Anterior cingulate cortex (tissue), 58 donors: ENCODE results near the gene DHRS2.

Experiments used
- DNase-seq, 58 donors: peaks; one replicate each; lab custom pipeline; 2025; lab: John Stamatoyannopoulos, UW

DHRS2 gene

DNA sequence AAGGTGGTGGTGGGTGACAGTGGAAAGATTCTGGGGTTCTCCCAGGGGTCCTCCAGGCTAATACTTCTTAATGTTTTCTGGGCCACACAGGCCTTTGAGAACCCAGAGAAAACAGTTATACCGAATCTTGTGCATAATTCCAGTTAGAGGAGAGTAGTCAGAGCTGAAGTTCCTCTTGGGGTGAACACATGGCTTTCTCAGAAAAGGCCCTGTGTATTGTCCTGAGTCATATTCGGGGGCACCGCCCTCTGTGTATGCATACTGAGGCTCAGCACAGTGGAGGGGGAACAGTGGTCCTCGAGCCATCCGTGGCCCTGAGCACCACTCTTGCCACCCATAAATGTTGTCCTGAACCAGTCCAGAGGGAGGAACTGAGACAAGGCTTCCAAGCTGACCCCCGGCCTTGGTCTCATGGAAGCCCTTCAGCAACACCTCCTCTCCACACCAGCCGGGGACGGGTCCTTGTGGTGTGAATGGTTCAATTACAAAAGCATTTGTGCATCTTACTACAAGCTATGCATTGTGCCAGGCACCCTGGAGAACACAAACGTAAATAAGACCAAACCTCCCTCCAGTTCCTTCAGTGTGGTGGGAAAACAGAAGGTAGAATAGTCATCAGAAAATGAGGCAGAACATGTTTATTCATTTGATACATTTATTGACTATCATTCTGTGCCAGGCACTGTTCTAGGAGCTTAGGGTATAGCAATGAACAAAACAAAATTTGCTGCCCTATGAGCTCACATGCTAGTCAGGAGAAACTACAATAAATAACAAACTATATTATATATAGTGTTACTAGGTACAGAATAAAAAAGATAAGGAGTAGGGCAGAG is 9.9 kb downstream of the DHRS2 start:
- DNase-seq, result no peak

DNA sequence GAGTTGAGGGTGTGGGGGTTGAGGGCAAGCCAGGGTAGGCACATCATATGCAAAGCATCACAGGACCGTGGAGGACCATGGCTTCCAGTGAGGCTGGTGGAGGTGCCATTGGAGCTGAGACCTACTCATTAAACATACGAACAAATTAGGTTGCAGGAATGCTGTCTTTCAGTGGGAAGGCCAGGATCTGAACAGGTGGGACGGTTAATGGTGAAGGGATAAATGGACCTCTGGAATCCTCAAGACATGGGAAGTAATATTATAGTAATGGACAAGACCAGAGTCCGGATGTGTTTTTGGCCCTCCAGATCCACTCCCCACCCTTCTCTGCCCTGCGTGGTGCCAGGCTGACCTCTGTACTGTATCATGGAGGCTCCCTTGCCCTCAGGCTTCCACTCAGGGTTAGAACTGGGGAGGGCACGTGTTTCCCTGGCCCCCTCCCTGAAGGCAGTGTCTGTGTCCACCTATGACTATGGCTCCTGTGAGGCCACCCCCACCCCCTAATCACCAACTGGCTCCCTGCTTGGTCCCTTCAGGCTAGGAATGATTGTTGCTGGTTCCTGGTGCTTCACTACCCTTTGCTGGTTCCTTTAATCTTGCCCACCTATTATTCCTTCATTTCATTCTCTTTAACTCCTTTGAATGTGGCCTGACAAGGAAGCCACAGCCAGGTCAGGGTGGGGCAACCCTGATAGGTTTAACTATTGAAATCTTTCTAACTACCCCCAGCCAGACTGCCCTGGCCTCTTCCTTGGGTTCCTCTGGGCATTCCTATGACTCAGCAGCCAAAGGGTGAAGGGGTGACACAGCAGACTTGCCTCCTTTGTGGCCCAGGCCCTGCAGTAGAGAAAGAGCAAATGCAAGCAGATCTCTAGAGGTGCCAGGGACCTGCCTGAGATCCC is 10.7 kb downstream of the DHRS2 start:
- DNase-seq, result no peak

DNA sequence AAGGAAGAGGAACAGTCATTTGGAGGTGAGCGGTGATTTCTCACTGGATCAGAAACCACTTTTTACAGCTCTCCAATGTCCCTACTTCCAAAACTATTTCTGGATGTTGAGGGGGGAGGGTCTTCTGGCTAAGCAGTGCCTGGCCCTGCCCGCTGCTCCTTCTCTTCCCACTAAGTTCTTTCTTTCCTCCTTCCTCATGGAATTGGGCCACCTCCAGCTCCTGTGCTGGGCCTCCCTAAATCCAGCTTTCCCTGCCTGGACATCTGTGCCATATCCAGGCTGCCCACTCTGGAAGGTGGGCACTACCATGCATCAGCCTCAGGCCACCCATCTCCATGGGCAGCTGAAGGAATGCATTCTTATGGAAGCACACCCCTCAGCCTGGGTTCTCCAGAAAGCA is 11.5 kb downstream of the DHRS2 start:
- DNase-seq, result no peak

DNA sequence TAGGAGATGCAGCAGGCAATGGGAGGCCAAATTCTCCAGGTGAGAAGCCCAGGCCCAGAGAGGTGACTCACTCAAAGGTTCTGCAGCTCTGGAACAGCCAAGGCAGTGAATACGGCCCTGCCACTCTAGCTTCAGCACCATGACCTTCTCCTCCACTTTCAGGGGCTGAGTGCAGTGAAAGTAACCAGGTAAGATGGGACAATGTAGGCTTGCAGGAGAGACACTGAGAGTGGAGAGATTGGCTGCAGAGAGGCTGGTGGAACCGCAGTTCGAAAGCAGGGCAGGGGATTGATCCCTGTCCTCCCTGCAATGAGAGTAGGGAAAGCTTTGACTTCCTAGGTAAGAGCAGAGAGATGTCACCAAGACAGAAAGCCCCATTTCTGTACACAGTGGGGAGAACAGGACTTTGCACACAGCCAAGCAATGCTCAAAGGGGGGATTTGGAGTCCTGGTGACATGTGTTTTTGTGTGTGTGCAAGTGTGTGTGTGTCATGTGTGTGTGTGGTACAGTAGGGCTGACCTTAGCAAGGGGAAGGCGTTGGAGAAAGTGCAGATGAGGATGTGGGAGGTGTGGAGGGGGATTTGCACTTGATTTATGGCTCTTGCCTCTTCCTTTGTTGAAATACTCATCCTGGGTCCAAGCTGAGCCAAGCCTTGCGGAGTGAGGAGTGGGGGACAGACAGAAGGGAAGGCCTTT is 12.7 kb downstream of the DHRS2 start:
- no peak for DNase-seq

DNA sequence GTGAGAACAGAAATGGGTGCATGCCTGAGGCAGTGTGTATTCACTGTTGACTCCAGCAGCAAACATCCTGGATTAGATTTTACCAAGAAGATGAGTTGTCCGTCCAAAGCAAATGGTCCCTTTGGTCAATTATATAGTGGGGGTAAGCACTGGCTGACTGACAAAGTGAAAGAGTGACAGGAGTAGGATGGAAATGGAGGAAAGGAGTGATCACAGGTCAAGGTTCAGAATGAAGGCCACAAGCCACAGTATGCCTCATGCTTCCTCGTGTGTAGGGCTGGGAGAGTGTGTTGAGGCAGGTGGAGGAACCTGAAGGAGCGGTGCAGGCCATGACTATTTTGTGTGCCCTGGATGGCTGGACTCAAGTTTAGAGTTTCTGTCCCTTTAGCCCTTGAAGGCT is 14.3 kb downstream of the DHRS2 start:
- DNase-seq, result no peak

DNA sequence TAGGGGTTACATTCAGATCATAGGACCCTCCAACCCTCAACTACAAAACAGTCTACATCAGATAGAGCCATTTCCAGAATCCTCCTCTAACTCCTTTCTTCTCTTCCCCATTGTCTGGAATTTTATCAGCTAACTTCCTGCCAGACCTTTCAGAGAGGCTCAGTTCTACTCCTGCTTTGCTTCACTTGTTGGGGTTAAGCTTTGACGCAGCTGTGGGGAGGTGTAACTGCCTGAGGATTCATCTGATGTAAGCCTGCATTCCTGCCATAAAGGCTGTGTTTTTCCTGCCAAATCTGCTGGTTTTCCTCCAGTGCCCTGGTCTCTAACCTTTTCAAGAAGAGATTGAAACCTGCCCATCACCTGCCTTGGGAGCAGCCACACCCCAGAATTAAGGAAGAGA is 16.9 kb downstream of the DHRS2 start:
- no peak for DNase-seq

DNA sequence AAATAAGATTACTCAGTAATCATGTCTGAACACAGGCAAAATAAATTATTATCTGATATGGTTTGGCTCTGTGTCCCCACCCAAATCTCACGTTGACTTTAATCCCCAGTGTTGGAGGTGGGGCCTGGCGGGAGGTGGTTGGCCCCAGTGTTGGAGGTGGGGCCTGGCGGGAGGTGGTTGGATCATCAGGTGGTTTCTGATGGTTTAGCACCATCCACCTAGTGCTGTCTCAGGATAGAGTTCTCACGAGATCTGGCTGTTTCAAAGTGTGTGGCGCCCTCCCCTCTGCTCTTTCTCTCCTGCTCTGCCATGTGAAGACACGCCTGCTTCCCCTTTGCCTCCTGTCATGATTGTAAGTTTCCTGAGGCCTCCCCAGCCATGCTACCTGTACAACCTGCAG is 18.1 kb downstream of the DHRS2 start:
- no peak for DNase-seq

DNA sequence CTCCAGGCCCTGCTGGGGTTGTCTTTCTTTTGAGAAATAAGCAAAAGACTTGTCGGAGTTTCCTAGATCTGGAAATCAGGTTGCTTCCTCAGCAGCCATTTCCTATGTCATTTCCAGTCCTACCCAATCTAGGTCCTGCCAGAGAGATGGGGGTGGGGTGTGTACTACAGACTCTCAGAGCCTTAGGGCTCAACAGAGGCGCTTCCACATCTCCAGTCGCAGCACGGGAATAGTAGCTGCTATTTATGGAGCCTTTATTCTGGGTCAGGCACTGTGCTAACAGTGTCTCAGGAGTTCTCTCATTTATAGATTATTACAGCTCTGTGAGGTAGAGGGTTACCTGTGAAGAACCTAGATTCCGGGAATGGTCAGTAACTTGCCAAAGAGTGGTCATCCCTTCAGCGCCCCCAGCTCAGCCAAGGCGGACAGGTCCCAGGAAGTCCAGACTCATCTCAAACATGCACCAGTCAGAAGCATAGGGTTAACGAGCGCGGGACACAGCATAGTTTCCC is 21.9 kb downstream of the DHRS2 start:
- no peak for DNase-seq

DNA sequence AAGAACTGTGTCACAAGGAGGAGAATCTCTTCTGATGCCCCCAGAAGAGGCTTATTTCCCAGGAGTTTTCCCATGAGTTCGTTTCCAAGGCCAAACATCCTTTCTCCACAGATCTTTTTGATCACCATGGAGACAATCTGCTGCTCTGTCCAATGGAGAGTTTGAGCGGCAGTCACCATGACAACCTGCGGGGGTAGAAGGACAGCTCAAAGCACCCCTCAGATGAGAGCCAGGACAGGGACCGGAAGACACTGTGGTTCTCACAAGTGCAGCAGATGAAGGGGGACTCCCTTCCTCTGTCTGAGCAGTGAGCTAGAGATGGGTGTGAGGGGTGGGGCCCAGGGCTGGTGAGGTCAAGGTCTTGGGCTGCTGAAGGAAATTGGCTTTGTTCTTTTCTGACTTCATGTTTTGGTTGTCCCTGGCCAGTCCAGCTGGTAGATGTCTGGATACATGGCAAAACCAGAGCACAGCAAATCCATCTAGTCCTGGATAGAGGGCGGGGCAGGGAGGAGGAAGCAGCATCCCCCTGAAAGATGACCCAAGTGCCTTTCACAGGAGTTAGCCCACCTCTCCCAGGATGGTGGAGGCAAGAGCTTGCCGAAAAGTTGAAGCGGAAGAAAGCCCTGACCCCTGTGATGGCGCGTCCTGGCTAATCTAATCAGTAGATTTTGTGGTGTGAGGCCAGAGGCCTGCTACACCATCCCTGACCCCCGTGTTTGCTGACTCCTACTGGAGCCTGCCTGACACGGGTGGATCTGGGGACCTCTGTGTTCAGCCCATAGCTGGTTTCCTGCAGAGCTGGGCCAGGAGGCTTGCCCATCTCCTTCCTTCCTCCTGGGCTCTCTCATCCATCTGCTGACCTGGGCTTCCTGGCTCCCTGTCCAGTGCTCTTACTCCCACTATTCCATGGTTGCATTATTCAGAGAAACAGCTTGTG is 24.4 kb downstream of the DHRS2 start:
- peak in 44 of 58 donors; percentile 2 to 80 (median 30) for DNase-seq

DNA sequence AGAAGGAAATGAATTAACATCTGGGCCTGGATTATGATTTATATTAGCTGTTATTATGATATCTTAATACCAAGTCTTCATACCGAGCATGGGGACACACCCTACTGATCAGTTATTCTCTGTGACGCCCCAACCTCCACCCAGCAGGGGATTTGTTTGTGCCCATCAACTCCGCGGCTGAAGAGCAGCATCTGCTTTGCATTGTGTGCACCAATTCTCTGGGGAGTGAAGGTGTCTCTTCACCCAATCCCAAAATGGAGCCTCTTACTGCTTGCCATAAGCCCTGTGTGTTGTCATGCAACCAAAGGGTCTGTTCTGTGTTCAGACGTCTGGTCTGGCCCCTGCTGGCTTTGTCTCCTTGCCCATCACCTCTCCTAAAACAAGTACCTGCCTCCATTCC is 25.4 kb downstream of the DHRS2 start:
- no peak for DNase-seq

DNA sequence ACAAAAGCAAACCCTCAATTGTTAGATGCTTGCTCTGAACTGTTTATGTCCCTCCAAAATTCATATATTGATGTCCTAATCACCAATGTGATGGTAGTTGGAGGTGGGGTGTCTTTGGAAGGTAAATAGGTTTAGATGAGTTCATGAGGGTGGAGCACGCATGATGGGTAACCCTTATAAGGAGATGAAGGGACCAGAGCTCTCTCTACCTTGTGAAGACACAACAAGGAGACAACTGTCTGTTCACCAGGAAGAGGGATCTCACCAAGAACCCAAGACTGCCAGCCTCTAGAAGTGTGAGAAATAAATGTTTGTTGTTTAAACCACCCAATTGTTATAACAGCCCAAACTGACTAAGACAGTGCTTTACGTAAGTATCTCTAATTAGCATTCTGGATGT is 27.0 kb downstream of the DHRS2 start:
- no peak for DNase-seq

DNA sequence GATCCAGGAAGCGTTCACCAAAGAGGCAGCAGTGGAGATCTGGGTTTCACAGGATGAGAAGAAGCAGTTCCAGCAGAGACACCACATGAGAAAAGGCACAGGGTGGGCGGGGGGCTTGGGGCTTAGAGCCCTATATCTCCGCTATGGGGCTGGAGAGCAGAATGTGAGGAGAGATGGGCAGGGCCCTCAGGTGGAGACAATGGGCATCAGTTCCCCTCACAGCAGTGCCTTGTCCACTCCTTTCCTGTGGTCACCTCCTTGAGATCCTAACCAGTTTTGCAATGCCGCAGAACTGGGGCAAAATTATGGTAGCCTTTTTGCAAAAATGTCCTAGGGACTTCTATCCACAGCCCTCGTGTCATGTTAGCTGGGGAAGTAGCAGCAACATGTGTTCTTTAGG is 27.5 kb downstream of the DHRS2 start:
- DNase-seq, result no peak

DNA sequence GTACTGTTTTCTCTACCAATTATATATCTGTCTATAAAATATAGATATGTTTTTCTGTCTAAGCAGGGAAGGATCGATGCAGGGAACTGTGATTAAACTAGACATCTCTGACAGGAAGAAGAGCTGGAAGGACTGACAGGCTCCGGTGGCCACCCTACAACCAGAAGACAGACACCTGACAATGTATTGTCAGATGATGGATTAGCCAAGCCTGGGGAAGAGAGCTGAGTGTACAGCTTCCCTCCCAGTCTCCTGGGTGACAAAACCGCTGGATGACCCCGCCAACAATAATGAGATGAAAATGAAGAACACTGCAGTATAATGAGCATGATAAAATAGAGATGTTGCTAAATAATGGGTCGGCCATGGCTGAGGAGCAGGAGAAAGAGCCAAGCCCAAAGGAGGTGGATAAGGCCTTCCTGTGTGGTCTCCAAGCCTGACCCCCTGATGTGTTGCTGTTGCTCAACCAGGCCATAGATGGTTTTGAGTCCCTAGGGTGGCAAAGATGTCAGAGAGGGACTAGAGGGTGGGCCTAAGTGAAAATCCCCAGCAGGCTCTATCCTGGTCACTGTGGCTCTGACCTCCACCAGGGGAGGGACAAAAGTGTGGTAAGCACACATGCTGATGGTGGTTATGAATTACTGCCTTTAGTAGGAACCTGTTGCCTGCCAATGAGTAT is 28.2 kb downstream of the DHRS2 start:
- DNase-seq, result no peak

DNA sequence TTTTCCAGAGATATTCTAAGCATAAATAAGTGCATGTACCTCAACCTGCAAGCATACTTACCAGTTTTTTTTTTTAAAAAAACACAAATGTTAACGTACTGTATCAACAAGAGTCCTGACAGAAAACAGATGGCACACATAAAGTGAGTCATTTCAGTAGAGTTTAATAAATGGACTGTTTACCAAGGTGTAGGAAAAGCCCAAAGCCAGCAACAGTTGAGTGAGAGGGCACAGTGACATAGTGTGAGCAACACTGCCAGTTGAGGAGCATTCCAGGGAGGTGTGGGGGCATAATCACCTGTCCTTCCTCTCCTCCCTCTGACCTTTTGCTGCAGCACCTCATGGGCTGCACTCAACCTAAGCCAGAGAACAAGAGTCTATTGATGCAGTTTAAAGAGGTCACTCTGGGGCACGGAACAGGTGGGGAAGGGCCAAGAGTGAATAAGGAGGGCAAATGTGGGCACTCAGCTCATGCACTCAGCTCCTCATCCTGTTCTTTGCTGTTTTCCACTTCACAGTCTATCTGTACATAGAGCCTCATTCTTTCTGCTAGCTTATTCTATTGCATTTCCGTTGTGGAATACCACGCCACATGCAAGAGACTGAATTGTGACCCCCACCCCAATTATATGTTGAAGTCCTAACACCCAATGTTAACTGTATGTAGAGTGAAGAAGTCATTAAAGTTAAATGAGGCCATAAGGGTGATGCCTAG is 29.3 kb downstream of the DHRS2 start:
- no peak for DNase-seq

DNA sequence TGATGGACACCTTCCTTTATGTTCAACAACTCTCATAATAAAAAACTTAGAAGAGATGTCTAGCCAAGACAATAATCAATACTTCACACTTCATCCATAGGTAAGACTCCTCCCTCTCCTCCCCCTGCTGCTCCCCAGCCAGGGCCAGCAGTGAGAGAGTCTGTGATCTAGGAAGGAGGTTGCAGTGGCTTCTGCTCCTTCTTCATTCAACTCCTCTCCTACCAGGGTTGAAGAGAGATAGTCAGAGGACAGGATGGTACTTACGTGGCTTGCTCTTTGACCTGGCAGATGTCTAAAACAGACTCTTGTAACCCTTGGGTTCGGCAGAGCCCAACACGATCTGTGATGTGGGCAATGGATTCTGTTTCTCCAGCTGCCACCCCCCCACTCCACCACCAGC is 31.0 kb downstream of the DHRS2 start:
- no peak for DNase-seq

DNA sequence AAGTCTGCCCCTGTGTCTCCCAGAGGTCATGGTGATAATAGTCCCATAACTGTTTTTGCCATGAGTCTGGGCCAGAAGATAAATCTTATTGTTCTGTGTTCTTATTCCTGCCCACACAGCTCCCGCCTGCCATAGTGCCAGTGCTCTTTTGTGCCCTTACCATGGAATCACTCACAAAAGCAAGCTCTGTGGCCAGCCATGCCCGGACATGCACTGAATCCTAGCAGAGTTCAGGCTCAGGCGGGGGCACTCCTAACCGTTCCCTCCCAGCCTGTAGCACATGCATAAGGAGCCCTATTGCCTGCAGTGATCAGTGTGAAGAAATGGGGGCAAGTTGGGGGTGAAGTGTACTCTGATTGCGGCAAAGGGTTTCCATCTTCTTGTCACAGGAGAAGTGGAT is 33.3 kb downstream of the DHRS2 start:
- DNase-seq, result no peak

DNA sequence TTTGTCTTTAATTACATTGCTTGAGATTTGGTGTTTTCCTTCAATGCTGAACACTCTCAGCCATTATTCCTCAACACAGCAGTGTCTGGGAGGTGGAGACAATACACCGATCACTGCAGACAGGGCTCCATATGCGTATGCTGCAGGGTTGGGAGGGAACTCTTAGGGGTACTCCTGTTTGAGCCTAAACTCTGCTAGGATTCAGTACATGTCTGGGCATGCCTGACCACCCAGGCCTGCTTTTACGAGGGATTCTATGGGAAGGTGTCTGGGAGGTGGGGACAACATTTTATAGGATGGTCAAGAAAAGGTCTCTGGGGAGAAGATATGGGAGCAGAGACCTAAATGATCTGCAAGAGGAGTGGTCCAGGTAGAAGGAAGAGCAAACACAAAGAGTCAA is 34.3 kb downstream of the DHRS2 start:
- DNase-seq, result no peak

DNA sequence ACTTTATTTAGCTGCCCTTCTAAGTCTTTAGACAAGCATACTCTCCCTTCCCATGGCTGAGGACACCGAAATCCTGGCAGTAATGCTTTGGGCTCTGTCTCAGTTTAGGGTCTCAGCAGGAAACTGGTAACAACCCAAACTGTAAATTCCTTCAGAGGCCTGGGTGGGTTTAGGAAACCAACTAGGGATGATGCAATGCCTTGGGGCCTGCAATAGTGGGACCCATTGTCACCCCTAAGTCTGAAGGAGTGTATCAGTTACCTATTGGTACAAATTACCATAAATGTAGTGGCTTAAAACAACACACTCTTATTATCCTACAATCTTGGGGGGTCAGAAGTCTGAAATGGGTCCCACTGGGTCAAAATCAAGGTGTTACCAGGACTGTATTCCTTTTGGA is 36.0 kb downstream of the DHRS2 start:
- DNase-seq, result no peak

DNA sequence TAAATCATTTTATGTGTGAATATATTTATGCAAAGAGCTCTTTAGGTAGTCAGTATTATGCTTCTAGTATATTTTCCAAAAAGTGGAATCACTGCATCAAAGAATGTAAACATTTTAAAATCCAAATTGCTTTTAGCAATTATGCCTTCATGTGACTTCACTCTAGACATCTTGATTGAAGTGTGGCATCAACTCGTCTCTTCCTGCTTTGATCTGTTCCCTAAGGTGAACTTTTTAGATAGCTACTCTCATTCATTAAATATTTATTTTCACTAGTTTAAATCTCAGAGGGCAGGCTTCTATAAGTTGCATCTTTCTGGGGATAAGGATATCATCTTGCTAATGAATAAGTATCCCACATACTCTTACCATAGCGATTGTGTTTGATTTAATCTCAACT is 39.2 kb downstream of the DHRS2 start:
- no peak for DNase-seq
